ENCODE results near the gene F8. TPM values are rescaled to one million over a fixed set of nuclear protein-coding genes. Genes with fewer than 3 reads are reported as not detected.
A peak's percentile ranks its signal among the peaks of the same experiment; 100 is the strongest.

Gene F8
- total RNA-seq, 1 experiment from 2014 or later = 0.91 TPM

- 0 out of 2 replicates have a peak, but pooled peaks cover 2% of the 10 kb centered on the region for H3K79me2 ChIP-seq (ENCODE audit: low read length)
- ATAC-seq = peak; percentile 45; the same call in 1 of the 2 replicates
- DNase-seq = peak; percentile 57
- BruUV-seq (replicated peaks) = no TSS peak
- no peak overlapping the region for H3K4me2 ChIP-seq (ENCODE audit: low read length)
- no peak overlapping the region for H3K27ac ChIP-seq (ENCODE audit: low read length)
- ChIA-PET CTCF (interaction anchor here (0.6 to 0.9 kb wide), 2 partner anchors 22 to 88 kb away, joined by 3 read pairs; partner anchors contain the start of gene FUNDC2), POLR2A (ENCODE audit: unreplicated experiment) (no interaction called here)
- no peak overlapping the region for H3K9ac ChIP-seq (ENCODE audit: low read length)
- TF ChIP-seq EZH2phosphoT487 (IDR thresholded peaks at IDR 0.05; ENCODE audit: borderline replicate concordance, low read length) (no peak), EZH2 (IDR thresholded peaks at IDR 0.05; ENCODE audit: low read length, unreplicated experiment) (no peak), CTCF (conservative IDR thresholded peaks at IDR 0.05; ENCODE audit: low read depth, low read length) (peak; percentile 77)
- no peaks in the 10 kb centered on the region for H4K20me1 ChIP-seq (ENCODE audit: low read length)
- no peaks in the 10 kb centered on the region for H3K9me3 ChIP-seq (ENCODE audit: low read length)
- H3K9me2 ChIP-seq (replicated peaks; ENCODE audit: low read length) = no peaks in the 10 kb centered on the region
- no peaks in the 10 kb centered on the region for H3K27me3 ChIP-seq (ENCODE audit: low read length)
- no peaks in the 10 kb centered on the region for H3F3A ChIP-seq (ENCODE audit: low read length, unreplicated experiment)
- H3K4me1 ChIP-seq (ENCODE audit: insufficient read depth, low read length) = no peaks in the 10 kb centered on the region
- no peak overlapping the region for H2AFZ ChIP-seq (ENCODE audit: low read length)
- no peak overlapping the region for H3K4me3 ChIP-seq (ENCODE audit: low read length)
- H3K36me3 ChIP-seq (ENCODE audit: low read depth, low read length) = no peaks in the 10 kb centered on the region
- intact Hi-C loops (cut with micrococcal nuclease) = no loop called here
These were observed 26.6 kb upstream of the F8 start for GRCh38 chrX:155048977-155049619.

- no peaks in the 10 kb centered on the region for H4K20me1 ChIP-seq (ENCODE audit: low read length)
- no peak overlapping the region for H3K9ac ChIP-seq (ENCODE audit: low read length)
- BruUV-seq (replicated peaks) = no TSS peak
- intact Hi-C loops (cut with micrococcal nuclease) = no loop called here
- H3K27ac ChIP-seq (ENCODE audit: low read length) = no peak overlapping the region
- H2AFZ ChIP-seq (ENCODE audit: low read length) = no peak overlapping the region
- H3K9me2 ChIP-seq (replicated peaks; ENCODE audit: low read length) = no peaks in the 10 kb centered on the region
- TF ChIP-seq EZH2 (IDR thresholded peaks at IDR 0.05; ENCODE audit: low read length, unreplicated experiment) (no peak), CTCF (conservative IDR thresholded peaks at IDR 0.05; ENCODE audit: low read depth, low read length) (no peak), EZH2phosphoT487 (IDR thresholded peaks at IDR 0.05; ENCODE audit: borderline replicate concordance, low read length) (no peak)
- no peak for DNase-seq
- ChIA-PET CTCF (no interaction called here), POLR2A (ENCODE audit: unreplicated experiment) (no interaction called here)
- ATAC-seq = no peak
- 0 out of 2 replicates have a peak, but pooled peaks cover 3% of the 10 kb centered on the region for H3K79me2 ChIP-seq (ENCODE audit: low read length)
- no peaks in the 10 kb centered on the region for H3K27me3 ChIP-seq (ENCODE audit: low read length)
- H3K4me3 ChIP-seq (ENCODE audit: low read length) = no peak overlapping the region
- no peaks in the 10 kb centered on the region for H3K9me3 ChIP-seq (ENCODE audit: low read length)
- H3K4me1 ChIP-seq (ENCODE audit: insufficient read depth, low read length) = no peaks in the 10 kb centered on the region
- H3F3A ChIP-seq (ENCODE audit: low read length, unreplicated experiment) = no peaks in the 10 kb centered on the region
- no peak overlapping the region for H3K4me2 ChIP-seq (ENCODE audit: low read length)
- no peaks in the 10 kb centered on the region for H3K36me3 ChIP-seq (ENCODE audit: low read depth, low read length)
These were observed 24.4 kb upstream of the F8 start for GRCh38 chrX:155046811-155047528.
